HG02763 (cell line): ENCODE data around the gene KCNH8.
A peak's percentile ranks its signal among the peaks of the same experiment; 100 is the strongest.

ENCODE experiments used
- ATAC-seq: cut with Tn5 transposase; IDR thresholded peaks from one replicate; pipeline ENCODE4 v1.9.1; 2021; ENCODE audit warnings: mild to moderate bottlenecking, moderate library complexity; ENCODE audit not compliant: unreplicated experiment

KCNH8 gene

DNA sequence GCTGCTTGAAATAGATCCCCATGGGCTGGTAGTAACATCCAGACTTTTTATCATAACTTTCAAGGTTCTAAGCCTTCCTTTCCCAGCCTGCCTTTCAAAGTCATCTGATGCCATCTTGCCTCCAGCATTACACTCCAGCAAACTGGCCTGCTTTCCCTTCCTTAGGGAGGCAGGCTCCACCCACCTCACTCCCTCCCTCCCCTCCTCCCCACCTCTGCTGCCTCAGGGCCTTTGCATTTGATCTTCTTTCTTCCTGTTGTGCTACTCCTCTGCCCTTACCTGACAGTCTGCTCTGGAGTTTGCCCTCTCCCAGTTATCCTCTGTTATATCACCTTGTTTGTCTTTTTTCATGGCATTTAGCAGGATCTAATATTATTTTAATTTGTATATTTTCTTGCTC lies 319.5 kb downstream of the KCNH8 start:
- no peak for ATAC-seq

DNA sequence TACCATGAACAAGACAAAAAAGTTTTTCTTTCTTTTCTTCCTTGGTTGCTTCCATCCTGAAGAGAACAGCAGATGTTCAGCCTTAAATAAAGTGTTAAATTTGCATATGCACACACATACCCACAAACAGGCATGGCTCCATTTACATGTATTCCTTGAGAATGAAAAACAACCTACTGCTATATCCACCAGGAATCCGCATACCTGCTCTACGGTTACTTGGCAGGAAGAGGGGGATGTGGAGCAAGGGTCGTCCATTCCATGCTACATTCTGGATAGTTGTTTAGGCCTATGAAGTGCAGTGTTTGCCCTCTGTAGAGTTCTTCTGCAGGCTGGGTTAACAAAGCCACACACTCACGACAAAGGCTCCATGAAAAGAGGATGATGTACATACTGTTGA lies 322.8 kb downstream of the KCNH8 start:
- no peak for ATAC-seq

DNA sequence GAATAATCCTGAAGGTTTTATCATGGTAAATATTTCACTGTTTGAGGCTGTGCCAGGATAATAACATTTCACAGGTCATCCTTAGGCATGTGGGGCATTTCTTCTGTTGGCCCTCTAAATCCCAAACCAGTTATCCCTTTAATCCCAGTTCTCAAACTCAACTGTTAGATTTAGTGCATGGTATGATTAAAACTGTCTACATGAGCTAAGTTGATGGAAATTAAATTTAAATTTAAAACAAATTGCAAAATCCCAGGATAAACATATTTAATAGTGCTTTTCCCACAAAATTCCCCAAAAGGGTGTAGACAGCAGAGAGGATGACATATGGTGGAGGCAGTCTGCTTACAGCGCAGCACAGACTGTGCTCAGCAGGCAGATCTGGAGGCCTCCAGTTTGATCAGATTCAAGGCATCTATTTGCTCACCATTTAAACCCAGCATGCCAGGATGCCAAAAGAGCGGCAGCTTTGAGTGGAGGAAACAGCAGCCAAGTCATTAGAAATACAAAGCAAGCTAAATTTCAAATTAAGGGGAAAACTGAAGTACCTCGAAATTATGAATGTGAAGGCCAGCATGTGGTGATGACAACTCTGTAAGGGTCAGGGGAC lies 325.8 kb downstream of the KCNH8 start:
- ATAC-seq = no peak

DNA sequence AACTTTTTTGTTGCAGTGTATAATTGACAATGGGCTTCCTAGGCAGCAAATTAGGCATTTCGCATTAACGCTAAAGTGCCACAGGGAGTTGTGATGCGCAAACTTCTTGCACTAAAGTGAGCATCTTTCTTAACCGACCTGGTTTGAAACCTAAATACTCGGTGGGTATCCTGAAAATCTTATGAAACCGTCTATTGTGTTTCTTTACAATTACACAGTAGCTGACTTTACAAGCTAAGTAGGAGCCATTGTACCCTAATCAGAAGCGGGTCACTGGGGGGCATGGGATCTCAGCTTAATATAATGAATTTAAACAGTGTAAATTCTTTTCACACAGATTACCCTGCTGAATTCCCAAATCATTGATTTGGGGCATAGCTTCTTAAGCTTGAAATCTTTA lies 328.0 kb downstream of the KCNH8 start:
- ATAC-seq = no peak

DNA sequence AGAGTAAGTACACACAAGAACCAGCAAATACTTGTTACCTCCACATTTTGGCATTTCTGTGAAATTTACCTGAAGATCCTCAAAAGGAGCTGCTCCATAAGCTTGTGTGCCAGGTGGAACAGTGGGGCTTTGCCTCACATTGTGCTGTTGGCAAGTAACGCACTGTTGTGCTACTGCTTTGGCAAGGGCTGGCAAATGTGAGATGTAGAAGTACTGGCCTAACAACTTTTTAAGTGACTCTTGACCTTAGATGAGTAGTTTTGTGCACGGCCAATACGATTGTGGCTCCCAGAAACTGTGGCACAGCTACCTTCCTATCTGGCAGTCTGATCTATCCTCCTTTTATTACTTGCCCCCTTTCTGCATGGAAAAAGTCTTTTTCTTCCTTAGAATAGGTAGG lies 337.0 kb downstream of the KCNH8 start:
- no peak for ATAC-seq

DNA sequence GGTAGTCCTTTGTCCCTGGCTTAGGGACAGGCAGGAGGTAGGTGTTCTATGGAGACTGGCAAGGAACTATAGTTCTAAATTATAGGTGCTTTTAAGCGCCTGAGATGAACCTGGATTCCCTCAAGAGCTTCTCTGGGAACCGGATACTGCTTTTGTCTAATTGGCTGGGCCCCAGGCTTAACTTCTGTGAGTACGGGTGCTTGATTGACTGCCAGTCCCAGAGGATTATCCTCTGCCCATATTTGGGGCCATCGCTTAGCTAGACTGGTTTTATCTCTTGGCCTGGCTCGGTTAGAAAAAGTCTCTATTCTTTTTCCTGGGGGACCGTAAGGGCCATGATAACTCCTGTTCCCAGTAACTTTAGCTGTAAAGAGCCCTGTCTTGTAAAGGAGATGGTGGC lies 339.1 kb downstream of the KCNH8 start:
- ATAC-seq = no peak

DNA sequence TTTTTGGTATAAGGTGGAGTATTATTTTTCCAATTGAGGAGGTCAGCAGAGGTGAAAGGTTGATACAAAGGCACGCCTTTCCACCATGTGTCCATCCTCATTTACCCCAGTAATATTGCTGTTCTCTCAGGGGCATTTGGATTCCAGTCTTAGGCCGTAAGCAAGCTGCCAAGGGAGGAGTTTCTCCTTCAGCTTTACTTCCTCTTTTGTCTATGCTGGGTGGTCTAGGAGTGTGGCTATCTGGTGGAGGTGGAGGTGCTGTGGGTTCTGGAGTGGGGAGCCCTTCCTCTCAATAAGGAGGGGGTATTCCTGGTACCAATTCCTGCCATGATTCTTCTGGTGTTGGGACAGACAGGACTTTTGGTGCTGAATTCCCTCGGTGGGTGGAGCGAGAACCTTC lies 340.6 kb downstream of the KCNH8 start:
- no peak for ATAC-seq

DNA sequence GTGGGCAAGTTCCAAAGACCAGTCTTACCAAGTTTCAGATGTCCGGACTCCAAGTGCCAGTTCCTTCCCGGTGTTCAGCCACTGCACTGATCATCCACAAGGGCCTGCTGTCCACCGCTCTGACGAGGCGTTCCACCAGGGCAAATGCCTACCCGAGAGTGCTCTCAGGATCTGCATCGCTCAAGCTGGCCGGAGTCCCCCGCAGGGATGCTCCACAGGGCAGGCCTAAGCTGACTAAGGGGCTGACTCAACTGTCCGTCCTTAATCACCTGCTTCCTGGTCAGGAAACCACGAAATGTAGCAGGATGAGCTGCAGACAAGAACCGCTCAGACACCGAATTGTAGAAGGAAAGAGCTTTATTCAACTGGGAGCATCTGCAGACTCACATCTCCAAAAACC lies 341.6 kb downstream of the KCNH8 start:
- no peak for ATAC-seq

DNA sequence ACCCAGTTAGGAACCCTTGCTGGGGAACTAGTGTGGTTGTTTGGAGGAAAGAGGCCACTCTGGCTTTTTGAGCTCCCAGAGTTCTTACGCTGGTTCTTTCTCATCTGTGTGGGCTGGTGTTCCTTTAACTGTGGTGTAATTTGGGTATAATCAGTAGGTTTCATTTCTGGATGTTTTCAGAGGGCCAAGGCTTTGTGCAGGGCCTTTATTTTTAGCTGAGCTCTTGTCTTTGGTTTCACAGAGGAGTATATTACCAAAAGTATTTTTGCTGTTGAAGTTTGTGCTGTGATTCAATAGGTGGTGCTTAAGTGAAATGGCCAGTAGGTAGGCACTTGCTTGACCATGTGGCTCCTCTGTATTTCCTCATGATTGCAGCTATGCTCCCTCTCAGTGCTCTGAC lies 357.9 kb downstream of the KCNH8 start:
- no peak for ATAC-seq

DNA sequence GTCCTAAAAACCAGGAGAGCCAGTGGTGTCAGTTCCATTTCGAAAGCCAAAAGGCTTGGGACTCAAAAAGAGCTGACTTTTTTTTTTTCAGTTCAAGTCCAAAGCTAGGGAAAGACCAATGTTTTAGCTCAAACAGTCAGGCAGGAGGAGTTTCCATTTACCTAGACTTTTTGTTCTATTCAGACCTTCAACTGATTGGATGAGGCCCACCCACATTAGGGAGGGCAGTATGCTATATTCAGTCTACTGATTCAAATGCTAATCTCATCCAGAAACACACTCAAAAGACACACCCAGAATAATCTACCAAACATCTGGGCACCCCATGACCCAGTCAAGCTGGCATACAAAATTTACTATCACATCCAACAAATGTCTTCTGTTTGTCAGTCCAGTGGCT lies 374.0 kb downstream of the KCNH8 start:
- ATAC-seq = no peak

DNA sequence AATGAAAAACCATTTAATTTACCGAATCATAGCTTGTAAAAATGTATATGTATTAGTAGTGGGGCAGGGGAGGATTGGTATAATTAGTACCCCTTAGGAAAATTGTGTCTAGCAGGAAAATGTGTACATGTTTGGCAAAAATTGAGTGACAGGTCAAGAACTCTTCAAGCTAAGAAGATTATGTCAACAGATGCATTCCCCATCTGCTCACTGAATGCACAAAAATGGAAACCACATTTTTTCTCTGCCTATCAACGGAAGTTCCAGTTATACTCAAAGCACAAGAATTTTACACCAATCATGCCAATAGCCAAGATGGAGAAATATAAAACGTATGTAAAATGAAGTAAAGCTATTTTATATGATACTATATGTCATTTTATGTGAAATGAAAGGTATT lies 377.8 kb downstream of the KCNH8 start:
- ATAC-seq = no peak

DNA sequence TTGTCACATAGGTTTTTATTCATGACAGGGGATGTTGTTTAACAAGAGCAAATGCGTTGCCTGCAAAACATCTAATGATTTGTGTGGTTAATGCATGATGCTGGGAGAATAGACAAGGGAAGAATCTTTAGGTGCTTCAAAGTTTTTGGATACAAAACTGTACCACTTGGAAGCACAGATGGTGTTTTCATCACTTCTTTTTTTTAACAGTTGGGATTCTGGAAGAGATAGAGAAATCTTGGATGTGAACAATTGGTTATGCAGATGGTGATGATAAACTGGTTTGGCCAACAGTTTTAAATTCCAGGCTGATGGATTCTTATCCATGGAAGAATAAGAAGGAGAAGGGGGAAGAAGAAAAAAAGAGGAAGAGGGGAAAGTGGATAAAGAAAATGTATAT lies 379.4 kb downstream of the KCNH8 start:
- no peak for ATAC-seq

DNA sequence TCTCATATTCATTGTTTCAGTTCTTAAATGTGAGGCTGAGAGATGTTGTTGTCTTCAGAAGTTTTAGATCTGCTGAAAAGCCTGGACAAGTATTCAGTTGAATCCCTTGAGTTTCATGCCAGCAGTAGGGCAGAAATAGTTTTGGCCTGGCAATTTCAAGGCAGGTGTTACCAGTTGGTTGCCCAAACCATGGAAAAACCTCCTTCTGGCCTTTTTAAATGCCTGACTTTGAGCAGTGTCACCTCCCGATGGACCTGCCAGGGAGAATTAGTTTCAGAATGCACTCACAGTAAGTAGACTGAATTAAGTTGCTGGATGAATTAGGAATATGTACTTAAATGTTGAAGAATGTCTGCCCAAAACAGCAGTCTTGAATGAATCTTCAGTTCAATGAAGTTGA lies 383.1 kb downstream of the KCNH8 start:
- ATAC-seq = no peak

DNA sequence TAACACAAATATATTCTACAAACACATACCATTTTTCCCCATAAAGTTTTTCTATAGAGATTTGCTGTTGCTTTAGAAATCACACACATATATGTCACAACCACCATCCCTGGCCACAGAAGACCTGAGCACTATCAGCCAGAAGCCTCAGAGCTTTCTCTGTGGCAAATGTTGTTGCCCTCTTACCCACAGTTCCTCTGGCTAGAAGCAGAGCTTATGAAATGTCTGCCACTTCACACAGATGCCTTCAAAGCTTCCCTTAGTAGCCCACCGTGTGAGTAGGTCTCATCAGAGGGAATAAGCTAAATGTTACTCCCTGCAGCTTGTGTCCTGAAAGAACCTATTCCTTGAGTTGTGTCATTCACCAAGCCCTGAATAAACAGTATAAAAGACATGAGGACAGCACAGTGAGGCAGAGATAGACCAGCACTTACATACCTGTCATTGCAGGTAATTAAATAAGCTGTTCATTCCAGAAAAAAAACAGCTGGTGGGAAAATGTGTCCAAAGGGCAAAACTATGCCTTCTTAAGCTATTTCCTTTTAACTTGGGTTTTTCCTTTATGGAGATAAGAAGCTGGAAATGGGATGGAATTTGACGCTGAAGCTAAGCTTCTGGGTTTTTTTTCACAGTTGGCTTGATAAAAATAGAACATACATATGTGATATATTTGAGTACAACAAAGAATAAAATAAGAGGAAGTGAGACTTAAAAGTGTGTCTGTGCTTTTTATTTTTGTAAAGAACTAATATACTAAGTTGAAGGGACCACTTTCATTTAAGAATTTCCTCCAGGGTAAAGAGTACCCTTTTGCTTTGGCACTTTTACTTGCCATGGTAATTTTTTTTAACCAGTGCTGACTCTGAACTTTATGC lies 391.4 kb downstream of the KCNH8 start:
- ATAC-seq = peak; percentile 67

DNA sequence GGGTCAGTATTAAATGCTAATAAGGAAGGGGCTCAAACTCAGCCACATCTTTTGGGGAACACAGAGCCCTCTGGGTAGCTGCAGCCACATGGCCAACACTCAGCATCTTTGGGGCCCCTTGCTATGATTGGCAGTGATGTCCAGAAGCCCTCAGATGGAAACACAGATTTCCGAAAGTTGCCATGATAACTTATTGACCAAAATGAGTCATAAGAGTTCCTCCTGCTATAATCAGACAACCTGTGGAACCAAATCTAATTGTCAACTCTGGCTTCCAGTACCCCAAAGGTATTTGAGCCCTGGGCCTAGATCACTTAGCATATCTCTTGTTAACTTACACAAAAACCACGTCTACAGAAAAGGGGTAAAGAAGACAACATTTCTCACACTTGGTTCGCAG lies 392.2 kb downstream of the KCNH8 start:
- peak; percentile 27 for ATAC-seq

DNA sequence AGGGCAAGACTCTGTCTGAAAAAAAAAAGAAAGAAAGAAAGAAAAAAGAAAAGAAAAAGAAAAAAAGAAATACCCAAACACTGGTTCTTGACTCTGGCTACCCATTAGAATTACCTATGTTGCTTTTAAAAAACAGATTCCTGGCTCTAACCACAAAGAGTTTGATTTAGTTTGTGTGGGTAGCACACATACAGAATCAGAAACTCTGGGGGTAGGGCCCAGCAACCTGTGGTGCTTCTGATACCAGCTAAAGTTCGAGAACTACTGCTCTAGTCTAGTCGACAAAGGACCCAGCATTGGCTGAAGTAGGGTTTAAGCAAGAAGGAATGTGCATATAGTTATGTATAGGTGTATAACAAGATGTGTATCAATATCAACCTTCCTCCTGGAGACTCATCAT lies 393.0 kb downstream of the KCNH8 start:
- ATAC-seq = no peak

DNA sequence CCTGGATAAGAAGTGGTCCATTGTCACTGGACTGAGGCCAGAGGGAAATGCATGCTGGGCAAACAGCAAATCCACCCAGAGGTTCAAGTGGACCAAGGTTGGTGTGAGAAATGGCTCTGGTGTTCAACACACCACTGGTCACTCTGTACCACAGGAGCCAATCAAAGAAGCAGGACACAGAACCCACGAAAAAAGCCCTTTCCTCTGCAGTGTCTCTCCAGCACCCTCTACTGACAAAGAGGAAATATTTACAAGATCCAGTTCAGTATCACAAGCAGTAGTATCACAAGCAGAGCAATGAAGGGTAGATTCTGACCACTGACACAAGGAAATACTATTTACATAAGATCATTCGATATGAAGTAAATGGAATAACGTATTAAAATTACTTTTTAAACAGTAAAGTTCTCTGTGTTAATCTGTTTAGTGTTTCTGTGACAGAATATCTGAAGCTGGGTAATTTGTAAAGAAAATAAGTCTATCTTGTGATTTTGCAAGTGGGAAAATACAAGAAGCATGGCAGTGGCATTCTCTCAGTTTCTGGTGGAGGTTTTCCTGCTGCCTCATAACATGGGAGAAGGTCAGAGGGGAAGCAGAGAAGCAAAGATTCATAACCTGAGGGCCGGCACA lies 395.0 kb downstream of the KCNH8 start:
- peak; percentile 43 for ATAC-seq

DNA sequence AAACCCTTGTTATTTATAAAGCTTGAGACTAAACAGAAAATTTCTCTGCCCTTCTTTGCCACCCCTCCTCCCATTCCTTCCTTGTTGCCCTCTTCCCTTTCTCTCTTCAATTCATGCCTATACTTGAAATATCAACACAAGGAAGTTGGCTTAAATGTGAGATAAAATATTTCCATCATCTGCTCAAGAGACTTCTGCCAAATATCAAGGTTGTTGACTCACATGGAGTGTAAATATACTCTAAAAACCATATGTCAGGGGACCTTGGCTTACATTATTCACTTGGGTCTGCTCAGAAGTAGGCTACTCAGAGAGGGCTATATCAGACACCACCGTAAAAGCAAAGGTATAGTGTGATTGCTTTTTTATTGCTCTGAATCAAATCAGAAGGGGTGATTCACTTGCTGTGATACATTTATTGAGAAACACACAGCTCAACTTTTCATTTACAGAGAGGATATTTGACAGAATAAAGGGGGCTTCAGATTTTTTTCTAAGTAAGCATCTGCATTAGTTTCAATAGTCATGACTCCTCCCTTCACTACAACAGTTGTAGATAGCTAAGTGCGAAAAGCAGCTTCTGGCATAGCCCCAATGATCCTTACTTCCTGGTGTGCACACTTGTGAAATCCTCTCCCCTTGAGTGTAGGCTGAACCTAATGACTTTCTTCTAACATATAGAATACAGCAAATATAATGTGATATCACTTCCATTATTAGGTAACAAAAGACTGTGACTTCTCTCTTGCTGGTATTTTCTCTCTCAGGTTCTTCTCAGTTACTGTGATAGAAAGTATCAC lies 399.6 kb downstream of the KCNH8 start:
- no peak for ATAC-seq

DNA sequence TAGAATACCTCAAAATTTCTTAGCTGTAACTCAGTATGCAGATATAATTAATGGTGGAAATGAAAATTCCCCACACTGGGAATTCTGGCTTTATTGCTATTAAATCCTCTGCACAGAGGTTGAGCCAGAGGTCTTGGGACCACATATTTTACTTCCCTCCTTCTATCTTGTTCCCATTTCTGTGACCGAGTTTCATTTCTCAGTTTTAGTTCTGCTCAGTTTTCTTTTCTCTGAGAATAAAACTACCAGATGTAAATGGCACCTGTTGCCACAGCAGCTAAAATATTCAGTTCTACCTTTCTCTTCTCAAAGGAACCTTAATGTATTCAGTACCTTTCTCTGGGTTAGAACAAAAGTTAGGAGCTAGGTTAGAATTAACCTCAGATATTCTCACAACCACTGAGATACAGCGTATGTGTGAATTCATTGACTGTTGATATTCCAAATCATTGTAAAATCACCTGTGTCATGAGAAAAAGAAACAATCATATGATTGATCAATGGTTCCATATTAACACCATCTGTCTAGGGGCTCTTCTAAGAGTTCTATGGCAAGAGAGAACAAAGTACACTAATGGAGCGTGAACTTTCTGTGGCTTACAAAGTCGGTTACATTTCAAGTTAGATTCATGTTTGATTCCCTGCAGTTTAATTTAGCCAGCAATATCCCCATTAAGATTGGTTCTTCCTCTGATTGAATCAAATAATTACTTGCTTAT lies 411.6 kb downstream of the KCNH8 start:
- ATAC-seq = peak; percentile 96

DNA sequence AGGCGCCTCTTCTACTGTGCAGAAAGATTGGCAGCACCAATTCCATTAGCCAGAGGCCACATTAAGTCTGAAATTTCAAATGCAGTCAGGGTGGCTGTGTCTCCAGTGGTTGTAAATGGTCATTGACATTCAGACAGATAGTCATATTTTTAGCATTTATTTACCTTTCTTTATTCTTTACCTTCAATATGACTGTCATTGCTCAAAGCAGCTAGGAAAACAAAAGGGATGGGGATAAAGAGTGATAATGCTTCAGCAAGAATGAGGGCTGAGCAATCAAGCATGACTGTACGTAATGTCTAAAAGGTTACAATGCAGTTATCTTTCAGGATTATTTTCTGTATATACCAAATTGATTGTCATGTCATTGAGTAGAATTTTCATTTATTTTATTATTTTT lies 425.3 kb downstream of the KCNH8 start:
- no peak for ATAC-seq

DNA sequence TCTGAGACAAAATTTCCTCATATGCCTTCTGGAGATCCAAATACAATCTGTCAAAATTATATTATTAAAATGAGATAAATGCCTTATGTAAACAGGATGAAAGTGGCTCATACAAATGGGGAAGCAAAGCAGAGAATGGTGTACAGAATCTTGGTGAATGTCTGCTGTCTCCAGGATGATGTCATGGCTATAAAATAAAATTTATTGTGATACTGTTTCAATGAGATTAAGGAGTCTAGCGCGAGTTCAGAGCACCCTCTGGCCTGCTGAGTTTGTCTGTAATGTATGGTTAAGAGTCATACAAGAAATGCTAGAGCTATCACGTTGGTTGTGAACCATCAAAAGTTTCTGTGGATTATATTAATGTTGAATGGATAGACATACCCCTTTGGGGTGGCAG lies 426.0 kb downstream of the KCNH8 start:
- ATAC-seq = no peak
